Large intestine (tissue), 3 donors: ENCODE data around the gene ZNF780A. TPM values are rescaled to one million over a fixed set of nuclear protein-coding genes. Genes with fewer than 3 reads are reported as not detected.
"Not testable (repeated sequence)": the region's sequence is repeated elsewhere in the genome, so short reads cannot be mapped to it uniquely, and the experiment has no call there.

Experiments used
- DNase-seq, 2 donors: peaks; one replicate each; pipeline versions ENCODE4 v3.0.0 to v3.0.0-alpha.2; 2013
- H3K27ac ChIP-seq: one replicate; pipeline ENCODE4 v1.5.1; 2013; ENCODE audit warnings: low read length
- H3K27me3 ChIP-seq: 2 replicates; pipeline ENCODE4 v1.6.1; 2013; ENCODE audit warnings: low read length; ENCODE audit not compliant: control insufficient read depth, insufficient read depth
- H3K36me3 ChIP-seq: 2 replicates; pipeline ENCODE4 v1.6.1; 2013; ENCODE audit warnings: low read length; ENCODE audit not compliant: control insufficient read depth, insufficient read depth
- H3K4me1 ChIP-seq: one replicate; pipeline ENCODE4 v1.6.1; 2013; ENCODE audit warnings: low read length; ENCODE audit not compliant: control insufficient read depth, insufficient read depth
- H3K4me3 ChIP-seq: one replicate; pipeline ENCODE4 v1.5.1; 2013; ENCODE audit warnings: low read length
- H3K9me3 ChIP-seq: one replicate; pipeline ENCODE4 v1.6.1; 2013; ENCODE audit warnings: mild to moderate bottlenecking, low read depth, low read length, moderate library complexity; ENCODE audit not compliant: control insufficient read depth
- WGBS: methylation state at CpG from one replicate; pipeline ENCODE4 v1.1.5; 2013; ENCODE audit warnings: low lambda C conversion rate; ENCODE audit not compliant: insufficient coverage; 5-methylcytosine and 5-hydroxymethylcytosine counted together
- polyA plus RNA-seq: library from polyadenylated mRNA; unstranded; fragments of 120-200 nt; gene quantifications from one replicate; pipeline ENCODE4 v1.2.1, GENCODE V29; 2013

ZNF780A gene
- polyA plus RNA-seq, 1 donor: 16.0 TPM

DNA sequence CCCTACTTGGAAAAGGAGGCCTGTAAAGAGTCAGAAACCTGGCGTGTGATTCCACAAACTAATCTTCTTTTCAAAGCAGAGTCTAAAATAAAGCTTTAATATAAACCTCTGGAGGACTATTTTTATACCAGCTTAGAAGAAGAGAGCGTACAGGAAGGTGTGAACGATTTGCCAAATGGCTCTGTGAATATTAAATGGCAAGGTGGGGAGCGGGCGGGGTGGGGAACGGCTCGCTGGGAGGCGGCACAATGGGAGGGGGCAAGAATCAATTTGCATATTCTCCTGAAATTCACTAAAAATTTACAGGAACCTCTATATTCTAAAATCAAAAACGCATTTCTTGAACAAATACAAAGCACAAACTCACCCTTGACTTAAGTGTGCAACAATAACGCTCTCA, 35.7 kb downstream of the ZNF780A start:
- DNase-seq: no peak
- peaks cover 6% of the 10 kb centered on the region for H3K36me3 ChIP-seq
- peak overlapping the region; percentile 70 for H3K4me3 ChIP-seq
- no peaks in the 10 kb centered on the region for H3K4me1 ChIP-seq
- no peak overlapping the region for H3K27ac ChIP-seq
- WGBS: 30% methylated on average over 2 of the region's 10 CpGs
- H3K9me3 ChIP-seq: peaks cover 22% of the 10 kb centered on the region
- H3K27me3 ChIP-seq: no peaks in the 10 kb centered on the region

GRCh38 chr19:40054632-40055031, 36.1 kb downstream of the ZNF780A start:
- no peak for DNase-seq
- H3K4me3 ChIP-seq: no peak overlapping the region
- H3K4me1 ChIP-seq: no peaks in the 10 kb centered on the region
- H3K9me3 ChIP-seq: peaks cover 21% of the 10 kb centered on the region
- H3K27ac ChIP-seq: no peak overlapping the region
- peaks cover 7% of the 10 kb centered on the region for H3K36me3 ChIP-seq
- no peaks in the 10 kb centered on the region for H3K27me3 ChIP-seq
- WGBS: 100% methylated on average over 2 of the region's 9 CpGs

DNA sequence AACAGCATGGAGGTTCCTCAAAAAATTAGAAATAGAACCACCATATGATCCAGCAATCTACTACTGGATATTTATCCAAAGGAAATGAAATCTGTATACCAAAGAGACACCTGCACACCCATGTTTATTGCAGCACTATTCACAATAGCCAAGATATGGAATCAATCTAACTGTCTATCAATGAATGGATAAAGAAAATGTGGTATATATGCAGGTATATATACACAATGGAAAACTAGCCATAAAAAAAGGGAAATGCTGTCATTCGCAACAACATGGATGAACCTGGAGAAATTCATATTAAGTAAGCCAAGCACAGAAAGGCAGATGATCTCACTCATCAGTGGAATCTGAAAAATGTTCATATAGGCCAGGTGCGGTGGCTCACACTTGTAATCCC, 37.3 kb downstream of the ZNF780A start:
- Histone ChIP-seq H3K27ac (no peak overlapping the region), H3K9me3 (peaks cover 20% of the 10 kb centered on the region), H3K4me1 (no peaks in the 10 kb centered on the region), H3K27me3 (no peaks in the 10 kb centered on the region), H3K36me3 (peaks cover 15% of the 10 kb centered on the region), H3K4me3 (no peak overlapping the region)
- DNase-seq: no peak
- WGBS: 100% methylated on average over 1 of the region's 2 CpGs

GRCh38 chr19:40041718-40042117, 49.0 kb downstream of the ZNF780A start:
- H3K4me1 ChIP-seq, H3K27ac ChIP-seq, H3K27me3 ChIP-seq, DNase-seq, H3K4me3 ChIP-seq: not testable (repeated sequence)
- no CpG with 5 or more reads among the region's 1 CpG for WGBS
- Histone ChIP-seq H3K36me3 (peaks cover 24% of the 10 kb centered on the region), H3K9me3 (peaks cover 26% of the 10 kb centered on the region)

DNA sequence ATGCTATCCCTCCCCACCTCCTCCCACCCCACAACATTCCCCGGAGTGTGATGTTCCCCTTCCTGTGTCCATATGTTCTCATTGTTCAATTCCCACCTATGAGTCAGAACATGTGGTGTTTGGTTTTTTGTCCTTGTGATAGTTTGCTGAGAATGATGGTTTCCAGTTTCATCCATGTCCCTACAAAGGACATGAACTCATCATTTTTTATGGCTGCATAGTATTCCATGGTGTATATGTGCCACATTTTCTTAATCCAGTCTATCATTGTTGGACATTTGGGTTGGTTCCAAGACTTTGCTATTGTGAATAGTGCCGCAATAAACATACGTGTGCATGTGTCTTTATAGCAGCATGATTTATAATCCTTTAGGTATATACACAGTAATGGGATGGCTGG, 52.7 kb downstream of the ZNF780A start:
- not testable (repeated sequence) for H3K27ac ChIP-seq, DNase-seq, H3K4me3 ChIP-seq, H3K36me3 ChIP-seq, H3K4me1 ChIP-seq, H3K27me3 ChIP-seq
- WGBS: 100% methylated on average over 1 of the region's 3 CpGs
- peaks cover 10% of the 10 kb centered on the region for H3K9me3 ChIP-seq

- no peaks in the 10 kb centered on the region for H3K36me3 ChIP-seq
- DNase-seq: no peak
- H3K27me3 ChIP-seq: no peaks in the 10 kb centered on the region
- H3K27ac ChIP-seq: no peak overlapping the region
- H3K4me1 ChIP-seq: no peaks in the 10 kb centered on the region
- H3K9me3 ChIP-seq: peaks cover 14% of the 10 kb centered on the region
- WGBS: 100% methylated on average over 1 of the region's 4 CpGs
- no peak overlapping the region for H3K4me3 ChIP-seq
Measured at GRCh38 chr19:40035996-40036395, 54.7 kb downstream of the ZNF780A start.

DNA sequence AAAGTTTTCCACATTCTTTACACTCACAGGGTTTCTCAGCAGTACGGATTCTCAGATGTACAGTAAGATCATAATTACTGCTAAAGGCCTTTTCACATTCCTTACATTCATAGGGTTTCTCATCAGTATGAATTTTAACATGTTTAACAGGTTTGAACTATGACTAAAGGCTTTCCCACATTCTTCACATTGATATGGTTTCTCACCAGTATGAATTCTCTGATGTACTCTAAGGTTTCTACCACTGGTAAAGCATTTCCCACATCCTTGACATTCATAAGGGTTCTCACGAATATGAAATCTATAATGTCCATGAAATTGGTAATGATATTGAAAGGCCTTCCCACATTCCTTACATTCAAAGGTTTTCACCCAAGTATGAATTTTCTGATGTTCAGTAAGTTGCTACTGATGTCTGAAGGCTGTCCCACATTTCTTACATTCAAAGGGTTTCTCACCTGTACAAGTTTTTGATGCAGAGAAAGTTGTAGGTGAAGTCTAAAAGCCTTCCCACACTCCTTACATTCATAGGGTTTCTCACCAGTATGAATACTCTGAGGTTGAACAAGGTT, 56.7 kb downstream of the ZNF780A start:
- 90% methylated on average over 2 of the region's 2 CpGs for whole genome bisulfite sequencing
- H3K4me3 ChIP-seq: no peak overlapping the region
- no peaks in the 10 kb centered on the region for H3K27me3 ChIP-seq
- H3K27ac ChIP-seq: no peak overlapping the region
- no peak for DNase-seq
- no peaks in the 10 kb centered on the region for H3K36me3 ChIP-seq
- peaks cover 19% of the 10 kb centered on the region for H3K9me3 ChIP-seq
- H3K4me1 ChIP-seq: no peaks in the 10 kb centered on the region

GRCh38 chr19:40026597-40026970, 64.2 kb downstream of the ZNF780A start:
- no peak overlapping the region for H3K27ac ChIP-seq
- no peak overlapping the region for H3K4me3 ChIP-seq
- 100% methylated on average over 2 of the region's 5 CpGs for WGBS
- no peaks in the 10 kb centered on the region for H3K4me1 ChIP-seq
- no peaks in the 10 kb centered on the region for H3K36me3 ChIP-seq
- no peak for DNase-seq
- H3K27me3 ChIP-seq: no peaks in the 10 kb centered on the region
- H3K9me3 ChIP-seq: peaks cover 59% of the 10 kb centered on the region

- peaks cover 57% of the 10 kb centered on the region for H3K9me3 ChIP-seq
- no peak overlapping the region for H3K4me3 ChIP-seq
- no peaks in the 10 kb centered on the region for H3K36me3 ChIP-seq
- WGBS: 94% methylated on average over 2 of the region's 4 CpGs
- no peak overlapping the region for H3K27ac ChIP-seq
- no peaks in the 10 kb centered on the region for H3K27me3 ChIP-seq
- no peak for DNase-seq
- no peaks in the 10 kb centered on the region for H3K4me1 ChIP-seq
Measured at GRCh38 chr19:40025938-40026596, 64.7 kb downstream of the ZNF780A start.

DNA sequence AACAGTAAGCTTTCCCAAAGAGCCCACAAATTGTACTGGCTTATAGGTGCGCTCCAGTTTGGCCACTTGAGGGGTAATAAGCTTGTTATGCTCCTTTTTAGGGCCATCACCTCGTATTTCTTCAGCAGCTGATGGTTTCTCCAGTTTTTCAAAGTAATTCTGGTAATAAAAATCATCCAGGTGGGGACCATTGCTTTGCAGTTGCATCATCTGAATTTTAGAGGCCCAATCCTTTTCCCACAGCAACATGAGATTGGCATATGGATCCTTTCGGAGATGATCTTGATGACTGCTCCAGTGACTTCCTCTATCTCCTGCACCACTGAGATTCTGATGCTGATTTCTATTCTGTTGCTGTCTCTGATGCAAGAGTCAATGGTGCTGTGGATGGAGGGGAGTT, 66.8 kb downstream of the ZNF780A start:
- Histone ChIP-seq H3K27ac (no peak overlapping the region), H3K36me3 (no peaks in the 10 kb centered on the region), H3K9me3 (peaks cover 51% of the 10 kb centered on the region), H3K27me3 (no peaks in the 10 kb centered on the region), H3K4me1 (no peaks in the 10 kb centered on the region), H3K4me3 (no peak overlapping the region)
- DNase-seq: no peak
- WGBS: no CpG with 5 or more reads among the region's 3 CpGs
